Endothelial cell of umbilical vein (primary cell): ENCODE data around the gene MAP3K14.

Experiments used
- CTCF ChIP-seq, 2 donors: IDR thresholded peaks; 1 replicate in 1 of 2; 2 replicates in 1 of 2; pipeline ENCODE4 v1.5.1; 2011; ENCODE audit warnings: low read length in 2 of 2, mild to moderate bottlenecking in 2 of 2, moderate library complexity in 2 of 2, control low read depth in 1 of 2, inconsistent platforms in 1 of 2, low read depth in 1 of 2; ENCODE audit not compliant: insufficient read depth in 1 of 2; ENCODE audit errors: extremely low read depth in 1 of 2
- EZH2 ChIP-seq: IDR thresholded peaks from 2 replicates; pipeline ENCODE4 v1.6.1; 2012; ENCODE audit warnings: borderline replicate concordance, low read depth, mild to moderate bottlenecking, moderate library complexity, low read length, inconsistent platforms; ENCODE audit not compliant: severe bottlenecking
- JUN ChIP-seq: IDR thresholded peaks from 2 replicates; pipeline ENCODE4 v1.6.1; 2011; ENCODE audit warnings: borderline replicate concordance, low read depth; ENCODE audit not compliant: insufficient read length, insufficient read depth
- POLR2A ChIP-seq: IDR thresholded peaks from 2 replicates; pipeline ENCODE4 v1.6.1; 2012; ENCODE audit warnings: low read depth, mild to moderate bottlenecking, control low read depth, low read length
- POLR2AphosphoS5 ChIP-seq: IDR thresholded peaks from 2 replicates; pipeline ENCODE4 v1.6.1; 2012; ENCODE audit warnings: low read depth, mild to moderate bottlenecking, control low read depth, low read length, moderate library complexity; ENCODE audit not compliant: insufficient read depth

- TF ChIP-seq POLR2A: no peak
- no peak for TF ChIP-seq POLR2AphosphoS5
- TF ChIP-seq CTCF (IDR thresholded peaks at IDR 0.05; ENCODE audit: extremely low read depth in 1 of 2, insufficient read depth in 1 of 2, low read depth in 1 of 2, low read length in 2 of 2): no peak
- TF ChIP-seq JUN: no peak
- TF ChIP-seq EZH2: no peak
These were observed 73.1 kb downstream of the MAP3K14 start for GRCh38 chr17:45243750-45244149.
